Kidney (tissue), 14 donors: ENCODE measurements around the gene SBF2. TPM values are rescaled to one million over a fixed set of nuclear protein-coding genes. Genes with fewer than 3 reads are reported as not detected.

Source experiments
- DNase-seq, 5 donors: peaks; one replicate each; pipeline ENCODE4 v3.0.0-alpha.2; 2013 to 2020
- FAIRE-seq: peaks from 2 replicates; lab custom pipeline; 2012; peaks lifted over from hg19 to GRCh38; lab: Jason Lieb, UNC
- H3K27ac ChIP-seq, 2 donors: one replicate each; pipeline ENCODE4 v1.7.0; 2013; ENCODE audit warnings: low read depth in 2 of 2, low read length in 2 of 2, inconsistent platforms in 1 of 2
- H3K27me3 ChIP-seq: one replicate; pipeline ENCODE4 v1.7.1; 2013; ENCODE audit warnings: low read length, inconsistent platforms; ENCODE audit not compliant: control insufficient read depth, insufficient read depth
- H3K36me3 ChIP-seq, 3 donors: one replicate each; pipeline versions ENCODE4 v1.7.0 to v1.7.1; 2013; ENCODE audit warnings: low read length in 3 of 3, control low read depth in 1 of 3, inconsistent platforms in 1 of 3; ENCODE audit not compliant: insufficient read depth in 3 of 3, control insufficient read depth in 2 of 3
- H3K4me1 ChIP-seq, 3 donors: one replicate each; pipeline versions ENCODE4 v1.7.0 to v1.7.1; 2013; ENCODE audit warnings: low read length in 3 of 3, inconsistent platforms in 1 of 3, low read depth in 1 of 3; ENCODE audit not compliant: control insufficient read depth in 2 of 3, insufficient read depth in 2 of 3
- H3K4me3 ChIP-seq, 3 donors: one replicate each; pipeline versions ENCODE4 v1.7.0 to v1.8.1; 2013; ENCODE audit warnings: low read length in 3 of 3, control low read depth in 1 of 3, inconsistent platforms in 1 of 3
- H3K9ac ChIP-seq, 3 donors: one replicate each; pipeline versions ENCODE4 v1.7.0 to v1.7.1; 2013; ENCODE audit warnings: low read length in 3 of 3, control low read depth in 1 of 3, inconsistent platforms in 1 of 3
- H3K9me3 ChIP-seq, 3 donors: one replicate each; pipeline versions ENCODE4 v1.7.0 to v1.7.1; 2013; ENCODE audit warnings: low read length in 3 of 3, control low read depth in 1 of 3, inconsistent platforms in 1 of 3; ENCODE audit not compliant: control insufficient read depth in 2 of 3, insufficient read depth in 1 of 3
- intact Hi-C: fragments of 100-400 bp; cut with DNase I; formaldehyde crosslinking; loops from one replicate; pipeline ENCODE4 v1.11.1; 2022
- polyA plus RNA-seq: library from polyadenylated mRNA; stranded (reverse); fragments of 350-450 nt; fragmentation: Illumina TruSeq; extraction: RNeasy Lipid Tissue Mini Kit (QIAGEN cat#74804); gene quantifications from one replicate; pipeline ENCODE4 v1.2.3, GENCODE V29; 2014; ENCODE audit warnings: low read depth, low replicate concordance; ENCODE audit not compliant: insufficient read depth
- total RNA-seq: library from RNA; stranded (reverse); fragmentation: NEBNext Ultra II Directional; extraction: Animal tissue kit (Norgen Biotek cat#: 25700); gene quantifications from one replicate; pipeline ENCODE4 v1.2.1, GENCODE V29; 2021
- TF ChIP-seq, protein P1 (sequence below): IDR thresholded peaks from 3 replicates; pipeline ENCODE4 v1.5.1; 2012; ENCODE audit warnings: mild to moderate bottlenecking, moderate library complexity, borderline replicate concordance; ENCODE audit not compliant: insufficient read depth; ENCODE audit errors: extremely low read depth
- donor health status: control.
- donor health status: control.
- donor health status: control.
- donor health status: control.
- donor health status: control.
- donor health status: DM: yes; HTN: yes; CAD: no.
- donor health status: Normal renal cell carcinoma (clear cell type).

SBF2 gene
- total and polyA plus RNA-seq, 2 donors from 2014 or later: 13.1 to 55.4 TPM

DNA sequence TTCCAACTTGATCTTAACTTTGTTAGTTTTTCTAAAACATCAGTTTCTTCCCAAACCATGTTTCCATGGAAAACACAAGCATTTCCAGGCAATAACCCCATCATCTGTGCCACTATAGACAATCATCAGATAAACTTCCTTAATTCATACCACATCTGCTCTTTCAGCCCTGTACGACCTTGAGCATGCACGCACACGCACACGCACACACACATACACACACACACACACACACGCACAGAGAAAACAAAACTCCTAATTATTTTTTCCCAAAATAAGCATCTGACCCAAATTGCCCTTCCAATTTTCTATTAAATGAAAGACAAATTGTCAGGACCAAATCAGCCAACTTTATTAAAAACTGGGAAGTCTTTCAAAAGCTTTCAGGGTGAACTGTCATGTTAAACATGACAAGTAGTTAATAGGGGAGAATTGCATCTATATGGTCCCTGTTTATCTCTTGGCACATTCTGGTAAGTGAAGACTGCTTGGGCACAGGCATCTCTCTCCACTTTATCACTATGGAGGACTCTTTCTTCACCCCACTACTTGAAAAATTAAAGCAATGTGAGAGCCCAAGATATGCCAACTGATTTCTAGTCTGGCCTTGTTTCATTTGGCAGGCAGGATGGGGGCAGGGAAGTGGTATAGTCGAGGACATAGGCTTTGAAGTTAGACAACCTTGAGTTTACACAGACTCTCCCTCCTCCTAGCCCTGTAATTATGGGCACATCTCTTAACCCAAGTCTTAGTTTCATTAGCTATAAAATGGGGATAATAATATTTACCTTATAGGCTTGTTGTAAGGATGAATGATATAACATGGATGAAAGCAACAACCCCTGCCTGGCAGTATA is 25.9 kb upstream of the SBF2 start:
- H3K4me1 ChIP-seq: peaks cover 0 to 26% (median 14%) of the 10 kb centered on the region in 3 donors
- no peaks in the 10 kb centered on the region for H3K9me3 ChIP-seq
- H3K4me3 ChIP-seq: no peak overlapping the region
- DNase-seq: no peak
- H3K27ac ChIP-seq: no peak overlapping the region
- H3K27me3 ChIP-seq: no peaks in the 10 kb centered on the region
- H3K36me3 ChIP-seq: no peaks in the 10 kb centered on the region
- no peak overlapping the region for H3K9ac ChIP-seq
- TF ChIP-seq, protein P1, sequence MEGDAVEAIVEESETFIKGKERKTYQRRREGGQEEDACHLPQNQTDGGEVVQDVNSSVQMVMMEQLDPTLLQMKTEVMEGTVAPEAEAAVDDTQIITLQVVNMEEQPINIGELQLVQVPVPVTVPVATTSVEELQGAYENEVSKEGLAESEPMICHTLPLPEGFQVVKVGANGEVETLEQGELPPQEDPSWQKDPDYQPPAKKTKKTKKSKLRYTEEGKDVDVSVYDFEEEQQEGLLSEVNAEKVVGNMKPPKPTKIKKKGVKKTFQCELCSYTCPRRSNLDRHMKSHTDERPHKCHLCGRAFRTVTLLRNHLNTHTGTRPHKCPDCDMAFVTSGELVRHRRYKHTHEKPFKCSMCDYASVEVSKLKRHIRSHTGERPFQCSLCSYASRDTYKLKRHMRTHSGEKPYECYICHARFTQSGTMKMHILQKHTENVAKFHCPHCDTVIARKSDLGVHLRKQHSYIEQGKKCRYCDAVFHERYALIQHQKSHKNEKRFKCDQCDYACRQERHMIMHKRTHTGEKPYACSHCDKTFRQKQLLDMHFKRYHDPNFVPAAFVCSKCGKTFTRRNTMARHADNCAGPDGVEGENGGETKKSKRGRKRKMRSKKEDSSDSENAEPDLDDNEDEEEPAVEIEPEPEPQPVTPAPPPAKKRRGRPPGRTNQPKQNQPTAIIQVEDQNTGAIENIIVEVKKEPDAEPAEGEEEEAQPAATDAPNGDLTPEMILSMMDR: no peak
- intact Hi-C loops: loop anchor here (10.0 kb wide), 1 partner anchor 555 kb away; no protein-coding TSS in a partner anchor
- FAIRE-seq: no peak

DNA sequence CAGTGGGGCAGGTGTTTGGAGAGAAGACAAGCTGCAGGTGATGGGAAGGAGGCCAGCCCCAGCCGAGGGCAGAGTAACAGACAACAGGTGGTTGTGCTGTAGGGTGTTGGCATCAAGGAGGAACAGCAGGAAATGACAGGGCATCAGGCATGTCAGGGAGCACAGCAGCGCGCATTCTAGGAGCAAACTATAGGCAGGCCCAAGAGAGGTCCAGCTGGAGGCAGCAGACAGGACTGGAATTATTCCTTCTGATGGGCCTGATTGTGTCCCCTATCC is 24.4 kb upstream of the SBF2 start:
- Histone ChIP-seq H3K4me3 (no peak overlapping the region), H3K9me3 (no peaks in the 10 kb centered on the region), H3K4me1 (peaks cover 0 to 24% (median 14%) of the 10 kb centered on the region in 3 donors), H3K36me3 (no peaks in the 10 kb centered on the region), H3K27me3 (no peaks in the 10 kb centered on the region), H3K27ac (no peak overlapping the region), H3K9ac (peak overlapping the region in 1 of 3 donors; percentile 15)
- intact Hi-C loops: loop anchor here (10.0 kb wide), 1 partner anchor 554 kb away; no protein-coding TSS in a partner anchor
- no peak for DNase-seq
- no peak for FAIRE-seq
- TF ChIP-seq, protein P1: no peak

DNA sequence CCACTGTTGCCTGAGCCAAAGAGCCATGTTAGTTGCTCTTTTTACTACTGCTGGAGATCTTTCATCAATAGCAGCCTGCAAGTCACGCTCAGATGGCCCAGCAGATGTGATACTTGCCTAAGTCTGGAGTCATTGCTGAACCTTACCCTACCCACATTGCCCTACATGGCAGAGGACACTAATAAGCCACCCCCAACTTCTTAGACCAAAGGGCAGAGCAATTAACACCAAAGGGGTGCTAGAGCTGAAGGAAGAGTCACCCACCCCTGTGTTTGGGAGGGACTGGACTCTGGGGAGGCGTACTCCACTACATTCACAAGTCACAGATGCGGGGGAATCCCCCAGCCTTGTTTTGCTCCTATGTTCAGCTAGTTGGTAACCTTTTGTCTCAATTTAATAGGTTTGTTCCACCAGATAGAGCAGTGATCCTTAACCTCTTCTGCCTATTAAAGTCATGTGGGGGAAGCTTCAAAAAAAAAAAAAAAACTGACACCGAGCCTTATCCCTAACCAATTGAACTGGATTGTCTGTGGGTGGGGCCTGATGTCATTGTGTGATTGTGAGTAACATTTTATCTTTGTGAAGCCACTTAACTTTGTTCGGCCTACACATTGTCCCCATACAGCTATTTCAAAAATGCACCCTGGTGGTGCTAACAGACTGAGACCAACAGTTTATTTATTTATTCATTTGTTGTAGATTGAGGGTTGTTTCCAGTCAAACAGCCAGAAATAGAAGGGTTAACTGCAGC is 23.9 kb upstream of the SBF2 start:
- Histone ChIP-seq H3K4me3 (no peak overlapping the region), H3K9me3 (no peaks in the 10 kb centered on the region), H3K36me3 (no peaks in the 10 kb centered on the region), H3K27ac (peak overlapping the region; percentile 65 to 66), H3K9ac (peak overlapping the region in 1 of 3 donors; percentile 15), H3K4me1 (peaks cover 0 to 20% (median 14%) of the 10 kb centered on the region in 3 donors), H3K27me3 (no peaks in the 10 kb centered on the region)
- intact Hi-C loops: loop anchor here (10.0 kb wide), 1 partner anchor 553 kb away; no protein-coding TSS in a partner anchor
- DNase-seq (no peak), FAIRE-seq (no peak)
- TF ChIP-seq, protein P1: no peak
